ENCODE results near the gene SCLY.

DNA sequence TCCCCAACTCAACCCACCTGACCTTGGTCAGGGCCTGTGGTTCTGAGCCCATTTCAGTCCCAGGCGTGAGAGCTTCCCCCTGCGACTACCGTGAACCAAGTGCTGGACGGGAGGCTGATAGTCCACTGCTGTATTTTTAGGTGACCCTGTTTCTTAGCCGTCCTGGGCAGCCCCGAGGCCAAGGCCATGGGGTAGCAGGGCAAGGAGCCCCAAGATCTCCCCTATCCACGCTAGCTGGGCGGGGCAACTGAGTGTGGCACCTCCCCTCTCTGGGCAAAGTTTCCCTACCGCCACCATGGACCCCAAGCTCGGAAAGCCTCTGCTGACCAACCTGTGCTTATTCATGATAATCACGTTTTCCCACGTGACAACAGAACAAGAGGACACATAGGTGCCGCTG is 77.1 kb downstream of the SCLY start:
- TF ChIP-seq POLR2A (IDR thresholded peaks at IDR 0.05; ENCODE audit: borderline replicate concordance, extremely low read depth, insufficient read depth, insufficient read length) (no peak), CTCF (IDR thresholded peaks at IDR 0.05 in 2 of 3, conservative IDR thresholded peaks at IDR 0.05 in 1 of 3; ENCODE audit: borderline replicate concordance in 1 of 3, insufficient read depth in 1 of 3, low read depth in 2 of 3, low read length in 2 of 3) (no peak), ZFX (IDR thresholded peaks at IDR 0.05) (no peak), RAD21 (IDR thresholded peaks at IDR 0.05; ENCODE audit: low read depth) (no peak), FOSL1 (IDR thresholded peaks at IDR 0.05; ENCODE audit: low read depth) (no peak), MAX (IDR thresholded peaks at IDR 0.05) (no peak), EZH2 (IDR thresholded peaks at IDR 0.05) (no peak), SRF (IDR thresholded peaks at IDR 0.05; ENCODE audit: low read depth) (no peak), SP1 (IDR thresholded peaks at IDR 0.05; ENCODE audit: low read depth) (no peak), ZNF274 (IDR thresholded peaks at IDR 0.05; ENCODE audit: low read depth, low read length) (no peak), JUND (IDR thresholded peaks at IDR 0.05) (no peak), TCF7L2 (IDR thresholded peaks at IDR 0.05; ENCODE audit: borderline replicate concordance, extremely low read depth, insufficient read depth, insufficient read length) (no peak)
- TF ChIP-seq, protein P1, sequence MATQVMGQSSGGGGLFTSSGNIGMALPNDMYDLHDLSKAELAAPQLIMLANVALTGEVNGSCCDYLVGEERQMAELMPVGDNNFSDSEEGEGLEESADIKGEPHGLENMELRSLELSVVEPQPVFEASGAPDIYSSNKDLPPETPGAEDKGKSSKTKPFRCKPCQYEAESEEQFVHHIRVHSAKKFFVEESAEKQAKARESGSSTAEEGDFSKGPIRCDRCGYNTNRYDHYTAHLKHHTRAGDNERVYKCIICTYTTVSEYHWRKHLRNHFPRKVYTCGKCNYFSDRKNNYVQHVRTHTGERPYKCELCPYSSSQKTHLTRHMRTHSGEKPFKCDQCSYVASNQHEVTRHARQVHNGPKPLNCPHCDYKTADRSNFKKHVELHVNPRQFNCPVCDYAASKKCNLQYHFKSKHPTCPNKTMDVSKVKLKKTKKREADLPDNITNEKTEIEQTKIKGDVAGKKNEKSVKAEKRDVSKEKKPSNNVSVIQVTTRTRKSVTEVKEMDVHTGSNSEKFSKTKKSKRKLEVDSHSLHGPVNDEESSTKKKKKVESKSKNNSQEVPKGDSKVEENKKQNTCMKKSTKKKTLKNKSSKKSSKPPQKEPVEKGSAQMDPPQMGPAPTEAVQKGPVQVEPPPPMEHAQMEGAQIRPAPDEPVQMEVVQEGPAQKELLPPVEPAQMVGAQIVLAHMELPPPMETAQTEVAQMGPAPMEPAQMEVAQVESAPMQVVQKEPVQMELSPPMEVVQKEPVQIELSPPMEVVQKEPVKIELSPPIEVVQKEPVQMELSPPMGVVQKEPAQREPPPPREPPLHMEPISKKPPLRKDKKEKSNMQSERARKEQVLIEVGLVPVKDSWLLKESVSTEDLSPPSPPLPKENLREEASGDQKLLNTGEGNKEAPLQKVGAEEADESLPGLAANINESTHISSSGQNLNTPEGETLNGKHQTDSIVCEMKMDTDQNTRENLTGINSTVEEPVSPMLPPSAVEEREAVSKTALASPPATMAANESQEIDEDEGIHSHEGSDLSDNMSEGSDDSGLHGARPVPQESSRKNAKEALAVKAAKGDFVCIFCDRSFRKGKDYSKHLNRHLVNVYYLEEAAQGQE (IDR thresholded peaks at IDR 0.05; ENCODE audit: low read depth), result no peak
